Transverse colon (tissue), 4 donors: ENCODE measurements around the gene TBC1D2B. TPM values are rescaled to one million over a fixed set of nuclear protein-coding genes. Genes with fewer than 3 reads are reported as not detected.

Experiments
- DNase-seq: peaks from one replicate; pipeline ENCODE4 v3.0.0-alpha.2; 2019
- H3K27ac ChIP-seq, 4 donors: fragments of 200-600 bp; sonication (generic); 2 replicates each; pipeline ENCODE4 v1.5.1; 2016 to 2018; ENCODE audit warnings: inconsistent platforms in 4 of 4
- H3K27me3 ChIP-seq: fragments of 200-600 bp; sonication (generic); 2 replicates; pipeline ENCODE4 v1.5.1; 2017; ENCODE audit warnings: inconsistent platforms
- H3K36me3 ChIP-seq, 4 donors: fragments of 200-600 bp; sonication (generic); 2 replicates each; pipeline ENCODE4 v1.5.1; 2017 to 2019; ENCODE audit warnings: inconsistent platforms in 4 of 4
- H3K4me1 ChIP-seq, 4 donors: fragments of 200-600 bp; sonication (generic); 2 replicates each; pipeline ENCODE4 v1.5.1; 2017 to 2020; ENCODE audit warnings: inconsistent platforms in 4 of 4
- H3K4me3 ChIP-seq, 4 donors: fragments of 200-600 bp; sonication (generic); 1 replicate in 1 of 4; 2 replicates in 3 of 4; pipeline versions ENCODE4 v1.5.1 to v1.6.1; 2017 to 2019; ENCODE audit warnings: inconsistent platforms in 4 of 4
- H3K9me3 ChIP-seq, 2 donors: fragments of 200-600 bp; sonication (generic); 2 replicates each; pipeline ENCODE4 v1.5.1; 2017 to 2019; ENCODE audit warnings: inconsistent platforms in 2 of 2
- EP300 ChIP-seq: sonication (generic); formaldehyde crosslinking; IDR thresholded peaks from one replicate; pipeline ENCODE4 v1.6.1; 2017; ENCODE audit warnings: antibody characterized with exemption, low read depth
- POLR2A ChIP-seq: fragments of 450-650 bp; IDR thresholded peaks from one replicate; pipeline ENCODE4 v1.6.1; 2016; ENCODE audit warnings: antibody characterized with exemption, mild to moderate bottlenecking, moderate library complexity
- POLR2AphosphoS5 ChIP-seq, 3 donors: sonication (generic); formaldehyde crosslinking; IDR thresholded peaks; one replicate each; pipeline ENCODE4 v1.6.1; 2016; ENCODE audit warnings: antibody characterized with exemption in 3 of 3
- WGBS, 2 donors: methylation state at CpG; one replicate each; pipeline ENCODE4 v1.1.5; 2018; ENCODE audit warnings: low coverage in 1 of 2; 5-methylcytosine and 5-hydroxymethylcytosine counted together
- in situ Hi-C, 4 donors: fragments of 200-750 bp; cut with MboI; loops; one replicate each; pipeline versions ENCODE4 v1.15.0 to v1.15.1; 2017; ENCODE audit warnings: low sequenced_read_pairs in 3 of 4, low pct_ligation_motif_present in 1 of 4, low pct_unique_long_range_greater_than_20kb in 1 of 4
- intact Hi-C: fragments of 100-400 bp; cut with DNase I; formaldehyde crosslinking; loops from one replicate; pipeline ENCODE4 v1.15.1; 2023; ENCODE audit warnings: low total_unique reads
- total RNA-seq, 4 donors: library from RNA; depleted of rRNA; stranded (reverse); fragments of >200 nt; gene quantifications; one replicate each; pipeline ENCODE4 v1.1.0, GENCODE V29; 2016
- TF ChIP-seq, protein P1 (sequence below), 5 experiments: fragments of 200-600 bp in 3 of 5; fragments of 450-650 bp in 2 of 5; sonication (generic) in 3 of 5; IDR thresholded peaks; 1 replicate in 2 of 5; 2 replicates in 3 of 5; pipeline ENCODE4 v1.5.1; 2016 to 2017; ENCODE audit warnings: antibody characterized with exemption in 5 of 5, inconsistent platforms in 3 of 5, mild to moderate bottlenecking in 2 of 5, moderate library complexity in 1 of 5

The TBC1D2B gene
- total RNA-seq, 4 donors from 2014 or later, result 40.4 to 62.6 (median 53.8) TPM

DNA sequence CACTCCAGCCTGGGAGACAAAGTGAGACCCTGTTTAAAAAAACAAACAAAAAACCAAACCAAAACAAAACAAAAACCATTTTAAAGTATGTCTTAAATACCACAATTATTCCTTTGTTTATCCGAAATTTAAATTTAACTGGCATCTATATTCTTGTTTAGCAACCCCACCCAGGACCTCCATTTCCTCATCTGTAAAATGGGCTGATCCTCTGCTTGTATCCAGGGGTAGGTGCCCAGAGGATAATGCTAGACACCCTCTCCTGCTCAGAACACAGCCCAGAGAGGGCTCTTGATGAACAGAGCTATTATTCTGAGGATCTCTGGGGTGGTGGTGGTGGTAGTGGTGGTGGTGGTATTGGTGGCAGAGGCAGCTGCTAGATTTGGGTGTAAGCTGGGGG is 24.7 kb upstream of the TBC1D2B start:
- 82 to 88% methylated on average over 1 of the region's 1 CpG for WGBS, 2 donors
- in situ Hi-C loops (loop anchor here in 2 of 4 donors (10.0 to 25.0 kb wide), 3 partner anchors 97 to 137 kb away; partner anchors contain the start of gene ACSBG1 (in 1 of the 2)), intact Hi-C loops (no loop called here)
- H3K36me3 ChIP-seq, result no peaks in the 10 kb centered on the region
- no peak overlapping the region for H3K4me3 ChIP-seq
- TF ChIP-seq, protein P1, sequence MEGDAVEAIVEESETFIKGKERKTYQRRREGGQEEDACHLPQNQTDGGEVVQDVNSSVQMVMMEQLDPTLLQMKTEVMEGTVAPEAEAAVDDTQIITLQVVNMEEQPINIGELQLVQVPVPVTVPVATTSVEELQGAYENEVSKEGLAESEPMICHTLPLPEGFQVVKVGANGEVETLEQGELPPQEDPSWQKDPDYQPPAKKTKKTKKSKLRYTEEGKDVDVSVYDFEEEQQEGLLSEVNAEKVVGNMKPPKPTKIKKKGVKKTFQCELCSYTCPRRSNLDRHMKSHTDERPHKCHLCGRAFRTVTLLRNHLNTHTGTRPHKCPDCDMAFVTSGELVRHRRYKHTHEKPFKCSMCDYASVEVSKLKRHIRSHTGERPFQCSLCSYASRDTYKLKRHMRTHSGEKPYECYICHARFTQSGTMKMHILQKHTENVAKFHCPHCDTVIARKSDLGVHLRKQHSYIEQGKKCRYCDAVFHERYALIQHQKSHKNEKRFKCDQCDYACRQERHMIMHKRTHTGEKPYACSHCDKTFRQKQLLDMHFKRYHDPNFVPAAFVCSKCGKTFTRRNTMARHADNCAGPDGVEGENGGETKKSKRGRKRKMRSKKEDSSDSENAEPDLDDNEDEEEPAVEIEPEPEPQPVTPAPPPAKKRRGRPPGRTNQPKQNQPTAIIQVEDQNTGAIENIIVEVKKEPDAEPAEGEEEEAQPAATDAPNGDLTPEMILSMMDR (IDR thresholded peaks at IDR 0.05), result no peak
- TF ChIP-seq POLR2AphosphoS5 (IDR thresholded peaks at IDR 0.05) (no peak), EP300 (no peak), POLR2A (no peak)
- DNase-seq, result no peak
- H3K27me3 ChIP-seq, result no peaks in the 10 kb centered on the region
- peaks cover 0 to 16% (median 0%) of the 10 kb centered on the region in 4 donors for H3K4me1 ChIP-seq
- no peak overlapping the region for H3K27ac ChIP-seq
- H3K9me3 ChIP-seq, result no peaks in the 10 kb centered on the region

DNA sequence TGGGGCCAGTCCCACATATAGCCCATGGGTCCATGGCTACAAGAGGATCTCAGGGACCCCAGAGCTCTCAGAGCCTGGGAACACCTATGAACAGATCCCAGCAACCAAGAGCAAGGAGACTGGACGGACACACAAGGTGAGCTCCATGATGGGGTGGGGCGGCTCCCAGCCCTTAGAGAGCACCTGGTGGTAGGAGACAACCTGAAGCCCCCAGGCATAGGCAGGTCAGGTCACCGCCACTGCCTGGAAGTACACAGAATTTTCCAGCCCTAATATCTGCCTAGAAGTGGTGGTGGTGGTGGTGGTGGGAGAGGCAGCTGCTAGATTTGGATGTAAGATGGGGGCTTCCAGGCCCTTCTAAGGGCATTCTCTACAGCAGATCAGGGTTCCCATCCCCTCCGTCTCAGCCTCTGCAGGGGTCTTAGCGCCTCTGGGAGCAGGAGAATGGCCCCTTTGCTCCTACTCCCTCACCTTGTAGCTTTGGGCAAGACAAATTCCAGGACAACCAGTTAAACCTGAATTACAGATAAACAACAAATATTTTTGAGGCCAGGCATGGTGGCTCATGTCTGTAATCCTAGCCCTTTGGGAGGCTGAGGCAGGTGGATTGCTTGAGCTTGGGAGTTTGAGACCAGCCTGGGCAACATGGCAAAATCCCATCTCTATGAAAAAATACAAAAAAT is 24.1 kb upstream of the TBC1D2B start:
- TF ChIP-seq EP300 (no peak), POLR2AphosphoS5 (IDR thresholded peaks at IDR 0.05) (no peak), POLR2A (no peak)
- TF ChIP-seq, protein P1 (IDR thresholded peaks at IDR 0.05), result no peak
- Histone ChIP-seq H3K4me1 (peaks cover 0 to 16% (median 0%) of the 10 kb centered on the region in 4 donors), H3K4me3 (no peak overlapping the region), H3K9me3 (no peaks in the 10 kb centered on the region), H3K36me3 (no peaks in the 10 kb centered on the region), H3K27ac (no peak overlapping the region), H3K27me3 (no peaks in the 10 kb centered on the region)
- intact Hi-C loops (no loop called here), in situ Hi-C loops (loop anchor here in 2 of 4 donors (10.0 to 25.0 kb wide), 3 partner anchors 97 to 137 kb away; partner anchors contain the start of gene ACSBG1 (in 1 of the 2))
- 91% methylated on average over 5 of the region's 5 CpGs; no CpG with 5 or more reads in 1 of the 2 donors for WGBS, 2 donors
- DNase-seq, result no peak

DNA sequence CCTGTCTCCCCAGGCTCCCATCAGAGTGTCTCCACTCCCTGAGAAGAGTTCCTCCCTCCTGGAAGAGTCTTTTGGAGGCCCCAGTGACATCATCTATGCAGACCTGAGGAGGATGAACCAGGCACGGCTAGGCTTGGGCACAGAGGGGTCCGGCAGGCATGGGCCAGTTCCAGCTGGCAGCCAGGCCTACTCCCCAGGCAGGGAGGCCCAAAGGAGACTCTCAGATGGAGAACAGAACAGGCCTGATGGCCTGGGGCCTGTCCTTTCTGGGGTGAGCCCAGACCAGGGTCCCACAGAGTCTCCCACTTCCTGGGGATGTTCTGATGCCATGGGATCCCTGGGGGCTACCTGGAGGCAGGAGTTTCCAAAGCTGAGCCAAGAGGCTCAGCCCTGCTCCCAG is 23.4 kb upstream of the TBC1D2B start:
- in situ Hi-C loops (loop anchor here in 2 of 4 donors (10.0 to 25.0 kb wide), 3 partner anchors 96 to 136 kb away; partner anchors contain the start of gene ACSBG1 (in 1 of the 2)), intact Hi-C loops (no loop called here)
- H3K27me3 ChIP-seq, result no peaks in the 10 kb centered on the region
- no peak overlapping the region for H3K4me3 ChIP-seq
- H3K9me3 ChIP-seq, result no peaks in the 10 kb centered on the region
- WGBS, 2 donors, result 95% methylated on average over 2 of the region's 2 CpGs; no CpG with 5 or more reads in 1 of the 2 donors
- no peak for TF ChIP-seq EP300
- TF ChIP-seq, protein P1 (IDR thresholded peaks at IDR 0.05), result no peak
- TF ChIP-seq POLR2AphosphoS5 (IDR thresholded peaks at IDR 0.05), result no peak
- TF ChIP-seq POLR2A, result no peak
- DNase-seq, result peak; percentile 4
- H3K4me1 ChIP-seq, result peaks cover 0 to 16% (median 0%) of the 10 kb centered on the region in 4 donors
- no peaks in the 10 kb centered on the region for H3K36me3 ChIP-seq
- H3K27ac ChIP-seq, result no peak overlapping the region

DNA sequence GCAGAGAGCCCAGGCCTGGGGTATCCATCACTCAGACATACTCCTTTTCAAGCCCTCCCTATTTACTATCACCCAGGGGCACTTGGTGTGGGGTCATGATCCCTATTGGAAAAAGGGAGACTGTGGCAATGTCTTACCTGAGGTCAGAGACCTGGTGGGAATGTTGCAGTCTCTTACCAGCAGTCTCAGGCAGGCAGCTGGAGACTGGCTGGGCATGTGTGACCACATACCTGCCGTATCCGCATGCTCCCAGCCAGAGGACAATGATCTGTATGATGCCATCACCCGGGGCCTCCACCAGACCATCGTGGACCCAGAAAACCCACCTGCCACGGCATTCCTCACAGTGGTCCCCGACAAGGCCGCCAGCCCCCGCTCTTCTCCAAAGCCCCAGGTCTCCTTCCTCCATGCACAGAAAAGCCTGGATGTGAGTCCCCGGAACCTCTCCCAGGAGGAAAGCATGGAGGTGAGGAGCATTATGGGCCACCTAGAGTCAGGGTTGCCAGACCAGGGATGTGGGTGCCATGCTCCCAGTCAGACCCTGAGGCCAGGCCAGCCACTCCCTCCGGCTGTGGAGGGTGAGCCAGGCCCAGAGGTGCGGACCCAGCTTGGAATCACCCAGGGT is 20.7 kb upstream of the TBC1D2B start:
- no peaks in the 10 kb centered on the region for H3K36me3 ChIP-seq
- WGBS, 2 donors, result 91% methylated on average over 11 of the region's 11 CpGs; no CpG with 5 or more reads in 1 of the 2 donors
- H3K27me3 ChIP-seq, result no peaks in the 10 kb centered on the region
- no peaks in the 10 kb centered on the region for H3K9me3 ChIP-seq
- no peak overlapping the region for H3K4me3 ChIP-seq
- in situ Hi-C loops, result loop anchor here in 1 of 4 donors (10.0 kb wide), 1 partner anchor 93 kb away; no protein-coding TSS in a partner anchor
- intact Hi-C loops, result no loop called here
- H3K4me1 ChIP-seq, result peaks cover 0 to 13% (median 0%) of the 10 kb centered on the region in 4 donors
- H3K27ac ChIP-seq, result no peak overlapping the region
- peak; percentile 5 for DNase-seq
- no peak for TF ChIP-seq POLR2A
- TF ChIP-seq POLR2AphosphoS5 (IDR thresholded peaks at IDR 0.05), result no peak
- TF ChIP-seq, protein P1 (IDR thresholded peaks at IDR 0.05), result no peak
- TF ChIP-seq EP300, result no peak
